Measurements from ENCODE around the gene GNAQ. TPM values are rescaled to one million over a fixed set of nuclear protein-coding genes. Genes with fewer than 3 reads are reported as not detected.

GNAQ gene
- polyA plus RNA-seq, 3 donors = 8.3 to 51.0 (median 9.6) TPM

GRCh38 chr9:77987081-77987656, 44.4 kb downstream of the GNAQ start:
- peak in 1 of 3 donors; percentile 33 for DNase-seq
- peaks cover 68% of the 10 kb centered on the region for H3K4me1 Mint-ChIP-seq
- H3K36me3 ChIP-seq (replicated peaks in 1 of 2; ENCODE audit: control insufficient read depth in 1 of 2, insufficient read depth in 2 of 2, low read length in 2 of 2) = peaks cover 0 to 16% of the 10 kb centered on the region in 2 donors
- H3K36me3 Mint-ChIP-seq = peaks cover 6 to 27% of the 10 kb centered on the region in 2 donors
- peaks cover 100% of the 10 kb centered on the region for H3K79me2 ChIP-seq (ENCODE audit: insufficient read depth, low read length)
- H3K9me3 ChIP-seq (replicated peaks in 1 of 2; ENCODE audit: control insufficient read depth in 1 of 2, insufficient read depth in 1 of 2, low read length in 2 of 2) = no peaks in the 10 kb centered on the region
- H4K20me1 ChIP-seq (ENCODE audit: insufficient read depth, low read length) = peaks cover 99% of the 10 kb centered on the region
- no peak for TF ChIP-seq CTCF (IDR thresholded peaks at IDR 0.05)
- peak overlapping the region in 5 of 7 donors; percentile 11 to 73 (median 26) for H3K27ac Mint-ChIP-seq
- 71% methylated on average over 4 of the region's 7 CpGs for WGBS (ENCODE audit: insufficient coverage)
- intact Hi-C loops (cut with micrococcal nuclease) = no loop called here
- H3K27ac ChIP-seq (ENCODE audit: low read depth in 1 of 2, low read length in 2 of 2) = peak overlapping the region in 1 of 2 donors; percentile 64
- H3K27me3 ChIP-seq (ENCODE audit: control insufficient read depth in 2 of 2, insufficient read depth in 2 of 2, low read length in 2 of 2) = no peaks in the 10 kb centered on the region
- H2AFZ ChIP-seq (ENCODE audit: insufficient read depth, low read depth, low read length, poor library complexity, severe bottlenecking) = no peak overlapping the region
- no peak overlapping the region for H3K4me3 Mint-ChIP-seq
- H3K9ac ChIP-seq (ENCODE audit: insufficient read depth, low read length, poor library complexity, severe bottlenecking) = no peak overlapping the region
- no peaks in the 10 kb centered on the region for H3K9me3 Mint-ChIP-seq
- H3K4me2 ChIP-seq (replicated peaks; ENCODE audit: extremely low read depth, low read length, poor library complexity, severe bottlenecking) = no peak overlapping the region
- H3K4me1 ChIP-seq (ENCODE audit: control insufficient read depth in 1 of 2, insufficient read depth in 2 of 2, low read length in 2 of 2) = peaks cover 39 to 61% of the 10 kb centered on the region in 2 donors
- no peak overlapping the region for H3K4me3 ChIP-seq (replicated peaks in 1 of 3; ENCODE audit: low read depth in 2 of 3, low read length in 3 of 3)
- H3K27me3 Mint-ChIP-seq (ENCODE audit: low read depth in 3 of 3) = no peaks in the 10 kb centered on the region

- TF ChIP-seq CTCF (IDR thresholded peaks at IDR 0.05) = no peak
- Histone ChIP-seq H3K27ac (ENCODE audit: low read depth in 1 of 2, low read length in 2 of 2) (peak overlapping the region in 1 of 2 donors; percentile 64), H3K4me3 (replicated peaks in 1 of 3; ENCODE audit: low read depth in 2 of 3, low read length in 3 of 3) (no peak overlapping the region), H2AFZ (ENCODE audit: insufficient read depth, low read depth, low read length, poor library complexity, severe bottlenecking) (no peak overlapping the region), H3K9me3 (replicated peaks in 1 of 2; ENCODE audit: control insufficient read depth in 1 of 2, insufficient read depth in 1 of 2, low read length in 2 of 2) (no peaks in the 10 kb centered on the region), H3K9ac (ENCODE audit: insufficient read depth, low read length, poor library complexity, severe bottlenecking) (no peak overlapping the region), H3K79me2 (ENCODE audit: insufficient read depth, low read length) (peaks cover 100% of the 10 kb centered on the region), H4K20me1 (ENCODE audit: insufficient read depth, low read length) (peaks cover 99% of the 10 kb centered on the region), H3K27me3 (ENCODE audit: control insufficient read depth in 2 of 2, insufficient read depth in 2 of 2, low read length in 2 of 2) (no peaks in the 10 kb centered on the region), H3K36me3 (replicated peaks in 1 of 2; ENCODE audit: control insufficient read depth in 1 of 2, insufficient read depth in 2 of 2, low read length in 2 of 2) (peaks cover 0 to 6% of the 10 kb centered on the region in 2 donors), H3K4me2 (replicated peaks; ENCODE audit: extremely low read depth, low read length, poor library complexity, severe bottlenecking) (no peak overlapping the region), H3K4me1 (ENCODE audit: control insufficient read depth in 1 of 2, insufficient read depth in 2 of 2, low read length in 2 of 2) (peaks cover 50 to 73% of the 10 kb centered on the region in 2 donors)
- H3K4me1 Mint-ChIP-seq = peaks cover 77% of the 10 kb centered on the region
- WGBS (ENCODE audit: insufficient coverage) = 93% methylated on average over 1 of the region's 1 CpG
- H3K27me3 Mint-ChIP-seq (ENCODE audit: low read depth in 3 of 3) = no peaks in the 10 kb centered on the region
- peak overlapping the region in 2 of 7 donors; percentile 26 to 41 for H3K27ac Mint-ChIP-seq
- H3K9me3 Mint-ChIP-seq = no peaks in the 10 kb centered on the region
- intact Hi-C loops (cut with micrococcal nuclease) = no loop called here
- H3K36me3 Mint-ChIP-seq = peaks cover 3 to 19% of the 10 kb centered on the region in 2 donors
- H3K4me3 Mint-ChIP-seq = no peak overlapping the region
- no peak for DNase-seq
These were observed 45.6 kb downstream of the GNAQ start for GRCh38 chr9:77985996-77986395.

All from CD14-positive monocyte (primary cell).